Cortex of kidney (tissue), 1 donor: ENCODE measurements around the gene CACNA1G.

ENCODE experiments used
- DNase-seq: peaks from one replicate; lab custom pipeline; 2025; lab: John Stamatoyannopoulos, UW

CACNA1G gene

GRCh38 chr17:50672831-50673551, 112.5 kb downstream of the CACNA1G start:
- no peak for DNase-seq

DNA sequence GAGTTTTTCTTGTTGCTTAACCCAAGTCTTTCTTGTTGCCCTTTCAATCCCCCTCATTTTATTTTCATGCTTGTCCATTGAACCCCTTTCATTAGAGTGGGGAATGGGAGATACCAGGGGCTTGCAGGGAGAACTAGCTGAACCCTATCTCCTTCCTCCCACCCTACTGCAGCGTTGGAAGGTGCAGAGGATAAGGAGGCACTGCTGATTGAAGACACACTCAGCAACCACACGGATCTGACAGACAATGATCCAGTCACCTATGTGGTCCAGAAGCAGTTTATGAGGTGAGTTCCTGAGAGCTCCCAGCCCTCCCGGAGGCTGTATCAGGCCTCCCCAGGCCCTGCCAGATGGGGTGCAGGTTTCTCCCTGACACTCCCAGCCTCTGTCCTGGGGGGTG, 114.7 kb downstream of the CACNA1G start:
- DNase-seq: no peak

DNA sequence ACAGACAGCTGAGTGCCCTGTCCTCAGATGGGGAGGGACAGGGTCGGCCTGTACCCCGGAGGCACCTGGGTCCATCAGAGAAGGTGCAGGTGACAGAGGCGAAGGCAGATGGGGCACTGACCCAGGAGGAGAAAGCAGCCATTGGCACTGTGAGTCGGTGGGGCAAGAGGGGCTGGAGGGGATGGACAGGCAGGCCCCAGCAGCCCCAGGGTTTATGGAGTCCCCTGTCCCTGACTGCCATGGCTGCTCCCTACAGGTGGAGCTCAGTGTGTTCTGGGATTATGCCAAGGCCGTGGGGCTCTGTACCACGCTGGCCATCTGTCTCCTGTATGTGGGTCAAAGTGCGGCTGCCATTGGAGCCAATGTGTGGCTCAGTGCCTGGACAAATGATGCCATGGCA, 115.1 kb downstream of the CACNA1G start:
- no peak for DNase-seq

- DNase-seq: no peak
Measured at GRCh38 chr17:50676065-50676975, 115.8 kb downstream of the CACNA1G start.
